Measurements from ENCODE around the gene KASH5. TPM values are rescaled to one million over a fixed set of nuclear protein-coding genes. Genes with fewer than 3 reads are reported as not detected.

Gene KASH5
- total RNA-seq, 1 experiment from 2014 or later: 0.42 TPM

- TF ChIP-seq PRDM15 (CRISPR knock-in tag; IDR thresholded peaks at IDR 0.05): no peak
- TF ChIP-seq SMAD3 (CRISPR knock-in tag; IDR thresholded peaks at IDR 0.05; ENCODE audit: borderline replicate concordance): no peak
- no peak for TF ChIP-seq PRRX2 (CRISPR knock-in tag; IDR thresholded peaks at IDR 0.05)
- TF ChIP-seq KAT7 (CRISPR knock-in tag; IDR thresholded peaks at IDR 0.05; ENCODE audit: borderline replicate concordance): no peak
- TF ChIP-seq IRF1 (CRISPR knock-in tag; IDR thresholded peaks at IDR 0.05): no peak
- TF ChIP-seq E2F4 (CRISPR knock-in tag; IDR thresholded peaks at IDR 0.05; ENCODE audit: borderline replicate concordance, low read depth): no peak
- no peak for TF ChIP-seq ZNF423 (CRISPR knock-in tag; IDR thresholded peaks at IDR 0.05)
- no peak for TF ChIP-seq PREB (CRISPR knock-in tag; IDR thresholded peaks at IDR 0.05; ENCODE audit: borderline replicate concordance)
- TF ChIP-seq ETV6 (CRISPR knock-in tag; IDR thresholded peaks at IDR 0.05): peak; percentile 11; the same call in 1 of the 2 replicates
- TF ChIP-seq NFYB (CRISPR knock-in tag; conservative IDR thresholded peaks at IDR 0.05; ENCODE audit: low read depth): peak; percentile 81
- no peak for TF ChIP-seq MYBL2 (CRISPR knock-in tag; IDR thresholded peaks at IDR 0.05)
- no peak for TF ChIP-seq MXD4 (CRISPR knock-in tag; IDR thresholded peaks at IDR 0.05; ENCODE audit: borderline replicate concordance)
- no peak for TF ChIP-seq FOXJ3 (CRISPR knock-in tag; IDR thresholded peaks at IDR 0.05; ENCODE audit: borderline replicate concordance)
- no peak for TF ChIP-seq ERG (CRISPR knock-in tag; IDR thresholded peaks at IDR 0.05)
- TF ChIP-seq E2F1 (CRISPR knock-in tag; IDR thresholded peaks at IDR 0.05): 0 out of 2 replicates have a peak, but pooled peaks have one; percentile 55
- TF ChIP-seq EMX1 (CRISPR knock-in tag; IDR thresholded peaks at IDR 0.05): no peak
- no peak; the same call in 1 of the 2 replicates for TF ChIP-seq ZNF281 (CRISPR knock-in tag; IDR thresholded peaks at IDR 0.05)
- TF ChIP-seq ZSCAN18 (CRISPR knock-in tag; IDR thresholded peaks at IDR 0.05): no peak
- no peak for TF ChIP-seq CBFB (CRISPR knock-in tag; IDR thresholded peaks at IDR 0.05; ENCODE audit: low read depth)
- TF ChIP-seq E2F5 (CRISPR knock-in tag; IDR thresholded peaks at IDR 0.05): peak; percentile 90
- no peak for TF ChIP-seq ZNF416 (CRISPR knock-in tag; IDR thresholded peaks at IDR 0.05)
- no peak for TF ChIP-seq IRF2 (CRISPR knock-in tag; IDR thresholded peaks at IDR 0.05; ENCODE audit: borderline replicate concordance, low read depth)
Observed at GRCh38 chr19:49453013-49453756, 65.1 kb downstream of the KASH5 start, which contains the start of gene ALDH16A1 (continued).
